Stimulated activated CD4-positive, alpha-beta T cell treated with anti-CD3 and anti-CD28 coated beads, TNF-alpha, amount 100 ng/mL, for 4 hours (primary cell): ENCODE measurements around the gene RANBP10.
"Not testable (repeated sequence)": the region's sequence is repeated elsewhere in the genome, so short reads cannot be mapped to it uniquely, and the experiment has no call there.

Source experiments
- DNase-seq, 3 experiments: peaks; one replicate each; pipeline ENCODE4 v3.0.0-alpha.2; 2020; ENCODE audit warnings: low read depth in 3 of 3

The RANBP10 gene

DNA sequence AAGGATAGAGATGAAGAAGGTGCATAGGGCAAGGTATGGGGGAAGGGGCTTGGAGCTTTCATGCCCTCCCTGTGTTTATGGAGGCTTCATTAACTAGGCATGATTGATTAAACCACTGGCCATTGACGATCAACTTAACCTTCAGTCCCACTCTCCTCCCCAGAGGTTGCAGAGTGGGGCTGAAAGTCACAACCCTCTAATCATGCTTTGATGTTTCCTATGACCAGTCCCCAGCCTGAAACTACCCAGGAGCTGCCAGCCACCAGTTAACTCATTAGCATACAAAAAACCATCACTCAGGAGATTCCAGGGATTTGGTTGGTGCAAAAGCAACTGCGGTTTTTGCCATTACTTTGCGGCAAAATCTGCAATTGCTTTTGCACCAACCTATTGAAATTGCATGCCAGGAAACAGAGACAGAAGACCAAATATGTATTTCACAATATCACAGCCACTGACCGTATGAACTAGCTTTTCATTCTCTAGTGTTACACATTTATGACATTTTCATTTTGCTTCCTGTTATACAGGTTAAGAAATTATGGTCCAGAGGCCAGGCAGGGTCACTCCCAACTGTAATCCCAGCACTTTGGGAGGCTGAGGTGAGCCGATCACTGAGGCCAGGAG is 92.6 kb downstream of the RANBP10 start:
- DNase-seq: no peak

DNA sequence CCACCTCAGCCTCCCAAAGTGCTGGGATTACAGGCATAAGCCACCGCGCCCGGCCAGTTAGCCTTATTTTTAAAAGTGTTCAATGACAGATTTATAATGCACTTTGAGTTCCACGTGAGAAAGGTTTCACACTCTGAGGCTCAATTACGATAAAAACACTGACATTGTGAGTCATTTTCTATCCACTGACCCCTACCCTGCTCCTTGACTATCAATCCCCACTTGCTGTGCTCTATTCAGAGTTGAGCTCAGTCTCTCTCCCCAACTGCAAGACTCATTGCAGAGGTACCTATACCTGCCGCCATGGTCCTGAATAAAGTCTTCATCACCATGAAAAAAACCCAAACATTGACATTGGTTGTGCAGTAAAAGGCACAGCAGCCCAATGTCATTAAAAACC is 95.8 kb downstream of the RANBP10 start:
- no peak for DNase-seq

DNA sequence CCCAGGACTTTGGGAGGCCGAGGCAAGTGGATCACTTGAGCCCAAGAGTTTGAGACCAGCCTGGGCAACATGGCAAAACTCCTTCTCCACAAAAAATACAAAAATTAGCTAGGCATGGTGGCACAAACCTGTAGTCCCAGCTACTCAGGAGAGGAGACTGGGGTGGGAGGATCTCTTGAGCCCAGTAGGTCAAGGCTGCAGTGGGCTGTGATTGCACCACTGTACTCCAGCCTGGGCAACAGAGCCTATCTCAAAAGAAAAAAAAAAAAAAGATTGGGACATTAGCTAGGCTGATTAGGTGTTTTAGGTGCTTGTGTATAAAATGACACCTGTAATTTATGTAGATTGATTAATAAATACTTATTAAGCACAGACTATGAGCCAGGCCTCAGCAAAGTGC is 97.3 kb downstream of the RANBP10 start:
- DNase-seq: no peak

DNA sequence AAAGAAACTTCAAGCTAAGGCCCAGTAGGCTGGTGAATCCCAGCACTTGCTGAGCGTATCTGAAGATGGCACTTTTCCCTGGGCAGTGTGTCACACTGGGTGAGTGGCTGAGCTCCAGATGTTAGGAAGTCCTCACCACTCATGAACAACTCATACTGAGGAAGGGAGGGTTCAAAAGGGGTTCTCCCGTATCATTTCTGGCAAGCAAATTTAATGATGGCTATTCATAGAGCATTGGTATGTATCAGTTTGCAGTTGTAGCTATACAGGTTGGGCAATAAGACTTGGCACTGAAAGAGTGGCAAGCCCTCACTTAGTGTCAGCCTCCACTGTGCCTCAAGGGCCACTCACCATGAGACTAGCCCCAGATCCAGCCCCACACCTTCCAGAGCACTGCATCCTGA is 98.0 kb downstream of the RANBP10 start:
- no peak for DNase-seq

DNA sequence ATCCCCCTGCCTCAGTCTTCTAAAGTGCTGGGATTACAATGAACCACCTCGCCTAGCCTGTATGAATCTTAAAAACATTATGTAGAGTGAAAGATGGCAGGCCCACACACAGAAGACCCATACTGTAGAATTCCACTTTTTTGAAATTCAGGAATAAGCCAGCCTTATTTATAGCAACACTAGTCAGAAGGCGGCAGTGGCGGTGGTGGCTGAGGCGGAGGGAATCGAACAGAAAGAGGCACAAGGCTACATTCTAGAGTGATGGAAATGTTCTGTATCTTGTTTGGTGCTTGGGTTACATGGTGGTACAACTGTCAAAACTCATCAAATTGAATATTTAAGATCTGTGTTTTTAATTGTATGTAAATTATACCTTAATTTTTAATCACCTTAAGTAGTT is 98.6 kb downstream of the RANBP10 start:
- no peak for DNase-seq

DNA sequence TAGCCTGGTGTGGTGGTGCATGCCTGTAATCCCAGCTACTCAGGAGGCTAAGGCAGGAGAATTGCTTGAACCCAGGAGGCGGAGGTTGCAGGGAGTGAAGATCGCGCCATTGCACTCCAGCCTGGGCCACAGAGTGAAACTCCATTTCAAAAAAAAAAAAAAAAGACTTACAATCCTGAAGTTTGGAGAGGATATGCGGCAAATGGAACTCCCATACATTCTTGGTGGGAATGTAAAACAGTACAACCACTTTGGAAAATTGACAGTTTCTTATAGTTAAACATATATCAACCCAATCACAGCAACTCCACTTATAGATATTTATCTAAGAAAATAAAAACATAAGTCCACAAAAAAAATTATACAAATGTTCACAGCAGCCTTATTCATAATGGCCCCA is 99.2 kb downstream of the RANBP10 start:
- no peak for DNase-seq

DNA sequence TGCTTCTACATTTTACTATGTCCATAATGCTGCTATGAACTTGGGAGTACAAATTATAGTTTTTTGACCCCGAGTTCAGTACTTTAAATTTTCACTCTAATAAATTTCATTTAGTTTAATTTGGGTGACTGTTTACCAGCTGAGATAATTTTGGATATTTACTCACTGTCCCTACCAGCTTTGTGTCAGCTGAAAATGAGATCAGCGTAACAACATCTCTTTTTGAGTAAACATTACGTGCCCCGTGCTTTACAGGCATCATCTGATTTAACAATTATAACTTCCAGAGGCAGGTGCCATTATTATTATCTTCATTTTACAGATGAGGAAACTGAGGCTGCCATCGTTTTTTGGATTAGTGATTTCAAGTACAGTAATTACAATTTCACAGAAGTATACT is 102.2 kb downstream of the RANBP10 start:
- DNase-seq: no peak

DNA sequence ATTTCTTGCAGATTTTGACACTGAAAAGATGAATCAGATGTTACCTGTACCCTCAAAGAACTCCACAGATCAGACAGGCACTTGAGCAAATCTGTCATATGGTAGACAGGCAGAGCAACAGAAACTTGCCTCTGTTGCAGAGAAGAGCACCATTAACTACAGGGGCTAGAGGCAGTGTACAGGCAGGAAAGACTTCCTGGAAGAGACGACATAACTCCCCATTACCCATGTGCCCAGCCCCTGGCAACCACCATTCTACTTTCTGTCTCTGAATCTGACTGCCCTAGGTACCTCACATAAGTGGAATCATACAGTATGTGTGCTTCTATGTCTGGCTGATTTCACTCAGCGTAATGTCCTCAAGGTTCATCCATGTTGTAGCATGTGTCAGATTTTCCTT is 102.7 kb downstream of the RANBP10 start:
- no peak for DNase-seq

DNA sequence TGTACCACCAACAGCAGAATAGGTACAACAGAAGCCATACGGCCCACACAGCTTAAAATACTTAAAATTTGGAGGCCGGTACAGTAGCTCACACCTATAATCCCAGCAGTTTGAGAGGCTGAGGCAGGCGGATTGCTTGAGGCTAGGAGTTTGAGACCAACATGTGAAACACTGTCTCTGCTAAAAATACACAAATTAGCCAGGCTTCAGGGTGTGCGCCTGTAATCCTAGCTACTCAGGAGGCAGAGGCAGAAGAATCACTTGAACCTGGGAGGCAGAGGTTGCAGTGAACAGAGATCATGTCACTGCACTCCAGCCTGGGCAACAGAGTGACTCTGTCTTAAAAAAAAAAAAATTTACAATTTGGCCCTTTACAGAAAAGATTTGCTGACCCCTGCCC is 104.2 kb downstream of the RANBP10 start:
- no peak for DNase-seq

DNA sequence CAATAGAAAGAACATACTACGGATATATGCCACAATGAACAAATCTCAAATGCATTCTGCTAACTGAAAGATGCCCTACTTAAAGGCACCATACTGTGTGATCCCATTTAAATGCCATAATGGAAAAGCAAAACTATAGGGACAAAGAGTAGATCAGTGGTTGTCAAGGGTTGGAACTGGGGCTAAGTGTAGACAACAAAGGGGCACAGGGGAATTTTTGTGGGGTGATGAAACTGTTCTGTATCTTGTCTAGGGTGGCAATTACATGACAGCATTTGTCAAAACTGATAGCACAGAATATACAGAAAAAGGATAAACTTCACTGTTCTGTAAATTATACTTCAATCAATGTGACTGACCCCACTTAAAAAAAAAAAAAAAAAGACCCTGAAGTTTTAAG is 104.9 kb downstream of the RANBP10 start:
- DNase-seq: no peak

DNA sequence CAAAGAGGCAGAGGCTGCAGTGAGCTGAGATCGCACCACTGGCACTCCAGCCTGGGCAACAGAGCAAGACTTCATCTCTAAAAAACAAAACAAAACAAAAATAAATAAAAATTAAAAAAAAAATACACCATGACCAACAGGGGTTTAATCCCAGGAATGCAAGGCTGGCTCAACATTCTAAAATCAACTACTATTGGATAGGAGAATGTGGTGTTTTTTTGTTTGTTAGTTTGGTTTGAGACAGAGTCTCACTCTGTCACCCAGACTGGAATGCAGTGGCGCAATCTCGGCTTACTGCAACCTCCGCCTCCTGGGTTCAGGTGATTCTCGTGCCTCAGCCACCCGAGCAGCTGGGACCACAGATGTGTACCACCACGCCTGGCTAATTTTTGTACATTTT is 107.1 kb downstream of the RANBP10 start:
- no peak for DNase-seq

DNA sequence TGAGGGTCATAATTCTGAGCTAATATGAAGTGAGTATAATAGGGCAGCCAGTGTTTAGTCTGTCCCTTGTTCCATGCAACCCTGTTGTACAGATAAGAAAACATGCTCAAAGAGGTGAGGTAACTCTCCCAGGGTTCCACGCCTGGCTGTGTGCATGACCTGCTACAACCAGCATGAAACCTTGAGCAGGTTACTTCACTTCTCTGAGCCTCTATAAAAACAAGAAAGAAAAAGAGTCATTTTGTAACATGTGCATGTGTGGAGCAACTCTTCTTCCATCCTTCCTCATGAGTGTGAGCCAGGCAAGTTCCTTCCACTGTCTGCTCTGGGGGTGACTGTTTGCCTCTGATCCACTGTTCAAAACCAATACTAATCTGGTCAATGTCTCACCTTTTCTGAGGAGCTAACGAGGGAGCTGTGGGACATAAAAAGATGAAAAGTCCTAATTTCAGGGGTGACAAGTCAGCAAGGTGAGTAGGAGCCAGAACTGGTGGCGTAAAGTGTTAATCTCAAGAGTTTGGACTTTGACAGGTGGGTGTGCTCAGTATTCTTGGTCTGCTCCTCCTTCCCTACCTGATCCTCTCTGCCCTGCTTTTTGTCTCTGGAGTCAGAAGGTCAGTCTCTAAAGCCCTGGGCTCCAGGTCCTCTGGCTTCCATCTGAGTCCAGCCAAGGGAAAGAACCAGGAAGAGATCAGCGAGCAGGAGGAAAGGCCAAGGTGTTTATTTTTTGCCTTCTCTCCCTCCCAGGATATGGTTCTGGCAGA is 108.8 kb downstream of the RANBP10 start:
- no peak for DNase-seq

DNA sequence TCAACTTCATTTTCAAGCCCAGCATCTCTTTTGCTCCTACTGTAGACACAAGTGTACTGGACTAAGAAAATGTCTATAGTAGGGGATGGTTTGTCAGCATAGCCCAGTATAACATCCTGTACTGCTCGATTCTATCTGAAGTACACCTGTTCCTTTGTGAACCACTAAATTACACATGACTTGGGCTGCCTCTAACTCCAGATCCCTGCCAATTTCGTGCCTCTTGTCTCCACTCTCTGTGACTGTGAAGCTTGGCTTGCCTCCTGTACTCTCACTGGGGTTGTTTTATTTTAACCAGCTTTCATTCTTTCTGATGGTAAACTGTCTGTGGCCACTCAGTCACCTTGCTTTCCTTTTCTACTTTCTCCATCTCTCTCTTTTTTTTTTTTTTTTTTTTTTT is 111.7 kb downstream of the RANBP10 start:
- no peak for DNase-seq

DNA sequence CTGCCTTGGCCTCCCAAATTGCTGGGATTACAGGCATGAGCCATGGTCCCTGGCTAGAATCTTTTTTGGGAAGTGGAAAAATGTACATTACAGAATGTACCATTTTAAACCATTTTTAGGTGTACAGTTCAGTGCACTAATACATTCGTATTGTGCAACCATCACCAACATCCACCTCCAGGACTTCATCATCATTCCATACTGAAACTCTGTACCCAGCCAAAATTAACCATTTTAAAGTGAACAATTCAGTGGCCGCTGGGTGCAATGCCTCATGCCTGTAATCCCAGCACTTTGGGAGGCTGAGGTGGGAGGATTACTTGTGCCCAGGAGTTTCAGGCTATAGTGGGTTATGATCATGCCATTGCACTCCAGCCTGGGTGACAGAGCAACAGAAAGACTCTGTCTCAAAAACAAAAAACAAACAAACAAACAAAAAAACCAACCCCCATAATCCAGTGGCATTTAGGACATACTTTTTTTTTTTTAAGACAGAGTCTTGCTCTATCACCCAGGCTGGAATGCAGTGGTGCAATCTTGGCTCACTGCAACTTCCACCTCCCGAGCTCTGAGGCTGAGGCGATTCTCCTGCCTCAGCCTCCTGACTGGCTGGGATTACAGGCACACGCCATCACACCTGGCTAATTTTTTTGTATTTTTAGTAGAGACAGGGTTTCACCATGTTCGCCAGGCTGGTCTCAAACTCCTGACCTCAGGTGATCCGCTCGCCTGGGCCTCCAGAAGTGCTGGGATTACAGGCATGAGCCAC is 112.7 kb downstream of the RANBP10 start:
- DNase-seq: not testable (repeated sequence)

DNA sequence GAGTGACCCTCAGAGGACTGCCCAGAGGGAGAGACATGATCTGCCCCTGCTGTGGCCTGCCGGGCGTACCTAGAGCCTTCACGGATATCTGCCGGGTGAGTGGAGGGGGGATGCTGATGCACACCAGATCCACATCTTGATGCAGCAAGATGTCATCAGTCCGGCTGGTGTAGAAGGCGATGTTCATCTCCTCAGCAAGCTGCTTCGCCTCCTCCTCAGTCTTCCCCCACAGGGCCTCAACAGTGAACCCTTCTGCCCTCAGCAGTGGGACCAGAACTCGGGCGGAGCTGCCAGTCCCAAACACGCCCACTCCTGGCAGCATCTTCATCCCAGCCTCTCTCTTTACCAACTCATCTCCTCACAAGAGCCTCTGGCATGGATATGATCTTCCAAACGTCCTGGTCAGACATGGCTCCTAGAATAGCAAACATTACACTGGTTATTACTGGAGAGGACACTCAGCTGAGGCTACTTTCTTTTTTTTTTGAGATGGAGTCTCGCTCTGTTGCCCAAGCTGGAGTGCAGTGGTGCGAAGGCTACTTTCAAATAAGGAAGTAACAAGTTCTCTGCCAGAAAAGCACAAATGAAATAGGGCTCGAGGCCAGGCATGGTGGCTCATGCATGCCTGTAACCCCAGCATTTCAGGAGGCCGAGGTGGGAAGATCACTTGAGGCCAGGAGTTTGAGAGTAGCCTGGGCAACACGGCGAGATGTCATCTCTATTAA is 120.8 kb downstream of the RANBP10 start:
- no peak for DNase-seq

DNA sequence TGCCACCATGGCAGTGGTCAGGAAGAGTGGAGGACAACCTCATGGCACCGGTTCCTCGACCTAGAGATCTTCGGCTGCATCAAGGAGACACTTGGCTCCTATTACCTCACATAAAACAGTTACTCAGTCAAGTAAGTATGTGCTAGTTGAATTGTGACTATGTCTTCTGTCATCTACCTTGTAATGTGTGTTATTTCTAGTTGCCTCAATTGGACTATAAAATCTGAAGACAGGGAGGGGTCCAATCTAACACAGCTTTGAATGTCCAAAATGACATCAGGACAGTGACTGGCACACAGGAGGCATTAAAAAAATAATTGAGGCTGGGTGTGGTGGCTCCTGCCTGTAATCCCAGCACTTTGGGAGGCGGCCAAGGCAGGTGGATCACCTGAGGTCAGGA is 122.6 kb downstream of the RANBP10 start:
- DNase-seq: no peak

DNA sequence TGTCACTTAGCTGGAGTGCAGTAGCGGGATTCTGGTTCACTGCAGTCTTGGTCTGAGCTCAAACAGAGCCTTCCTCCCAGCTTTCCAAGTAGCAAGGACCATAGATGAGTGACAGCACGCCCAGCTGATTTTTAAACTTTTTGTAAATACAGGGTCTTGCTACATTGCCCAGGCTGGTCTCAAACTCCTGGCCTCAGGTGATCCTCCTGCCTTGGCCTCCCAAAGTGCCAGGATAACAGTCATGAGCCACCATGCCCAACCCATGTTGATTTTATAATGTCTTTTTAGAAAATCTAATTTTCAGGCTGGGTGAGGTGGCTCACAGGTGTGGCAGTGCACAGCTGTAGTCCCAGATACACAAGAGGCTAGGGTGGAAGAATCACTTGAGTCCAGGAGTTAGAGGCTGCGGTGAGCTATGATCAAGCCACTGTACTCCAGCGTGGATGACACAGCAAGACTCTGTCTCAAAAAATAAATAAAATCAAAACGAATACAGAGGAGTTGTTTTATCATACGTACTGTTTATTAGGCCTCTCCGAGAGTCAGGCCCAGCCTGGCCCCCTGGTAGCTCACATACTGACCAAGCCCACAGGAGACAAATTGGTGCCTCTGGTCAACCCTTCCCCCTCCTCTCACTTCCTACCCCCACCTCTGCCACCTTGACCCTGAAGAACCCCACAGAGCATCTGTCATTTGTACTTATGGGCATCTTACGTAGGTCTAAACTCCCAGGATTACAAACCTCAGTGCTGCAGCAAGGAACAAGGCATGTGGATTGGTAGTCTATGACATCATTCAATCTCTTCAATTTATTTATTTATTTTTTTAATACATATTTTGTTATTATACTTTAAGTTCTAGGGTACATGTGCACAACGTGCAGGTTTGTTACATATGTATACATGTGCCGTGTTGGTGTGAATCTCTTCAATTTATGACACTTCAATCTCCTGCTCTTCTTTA is 126.1 kb downstream of the RANBP10 start:
- DNase-seq: no peak

DNA sequence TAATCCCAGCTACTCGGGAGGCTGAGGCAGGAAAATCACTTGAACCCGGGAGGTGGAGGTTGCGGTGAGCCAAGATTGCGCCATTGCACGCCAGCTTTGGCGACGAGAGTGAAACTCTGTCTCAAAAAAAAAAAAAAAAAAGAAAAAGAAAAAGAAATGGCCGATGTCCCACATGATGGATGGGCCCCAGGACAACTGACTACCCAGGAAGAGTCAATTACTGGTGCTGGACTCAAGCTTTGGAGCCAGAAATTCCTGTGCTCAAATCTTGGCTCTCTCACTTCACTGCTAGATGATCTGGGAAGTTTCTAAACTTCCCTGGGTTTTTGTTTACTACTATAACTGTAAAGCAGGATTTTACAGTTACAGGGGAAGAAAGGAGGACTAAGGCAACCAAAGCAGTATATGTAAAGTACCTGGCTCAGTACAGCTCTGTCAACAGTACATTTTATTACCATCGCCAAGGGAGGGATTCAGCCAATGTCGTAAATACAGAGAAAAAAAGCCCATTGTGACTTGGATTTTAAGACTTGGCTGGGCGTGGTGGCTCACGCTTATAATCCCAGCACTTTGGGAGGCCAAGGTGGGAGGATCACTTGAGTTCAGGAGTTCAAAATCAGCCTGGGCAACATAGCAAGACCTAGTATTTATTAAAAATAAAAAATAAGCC is 127.9 kb downstream of the RANBP10 start:
- no peak for DNase-seq

DNA sequence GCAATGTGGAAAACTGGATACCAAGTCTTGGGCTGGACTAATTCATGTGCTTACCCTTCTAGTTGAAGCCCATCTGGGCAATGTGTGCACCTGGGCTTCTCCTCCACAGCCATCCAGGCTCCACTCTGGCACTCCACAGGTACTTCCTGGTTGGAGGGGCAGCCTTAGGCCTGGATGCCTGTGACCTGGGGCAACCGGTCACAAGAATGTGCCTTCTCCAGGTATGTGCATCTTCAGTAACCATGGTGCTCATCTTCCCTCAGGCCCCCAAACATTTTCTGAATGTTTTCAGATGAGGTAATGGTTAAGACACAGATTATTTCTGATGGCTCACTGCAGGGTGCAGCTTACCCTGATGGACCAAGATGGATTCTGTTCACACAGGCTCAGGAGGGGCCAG is 128.6 kb downstream of the RANBP10 start:
- no peak for DNase-seq

DNA sequence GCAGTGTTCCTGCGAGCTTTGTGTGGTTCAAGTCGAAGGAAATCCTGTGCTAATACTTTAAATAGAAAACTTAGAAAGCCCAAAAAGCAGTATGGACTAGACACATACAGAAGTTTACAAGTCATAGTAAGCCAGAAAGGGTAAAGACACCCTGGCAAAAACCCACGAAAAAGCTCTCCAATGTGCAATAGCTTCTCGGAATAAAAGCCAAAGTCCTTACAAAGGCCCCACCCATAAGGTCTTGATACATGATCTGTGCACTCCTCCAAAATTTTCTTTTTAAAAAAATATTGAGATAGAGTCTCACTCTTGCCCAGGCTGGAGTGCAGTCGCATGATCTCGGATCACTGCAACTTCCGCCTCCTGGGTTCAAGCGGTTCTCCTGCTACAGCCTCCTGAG is 129.4 kb downstream of the RANBP10 start:
- DNase-seq: no peak

DNA sequence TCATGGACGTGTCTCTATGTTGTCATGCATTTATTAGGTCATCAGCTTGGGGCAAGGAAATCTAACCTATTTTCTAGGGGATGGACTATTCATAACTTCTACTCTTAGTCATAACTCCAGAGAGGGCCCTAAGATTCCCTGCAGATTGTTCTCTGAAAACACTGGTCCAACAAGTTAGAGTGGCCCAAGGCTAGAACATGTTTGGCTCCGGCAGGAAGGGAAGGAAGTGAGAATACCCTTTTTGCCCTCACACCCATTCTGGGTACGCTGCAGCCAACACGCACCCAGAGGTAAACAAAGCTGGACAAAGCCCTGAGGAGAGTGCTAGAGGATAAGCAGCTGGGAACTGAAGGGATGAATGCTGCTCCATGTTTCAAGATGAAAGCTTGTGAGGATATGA is 129.8 kb downstream of the RANBP10 start:
- DNase-seq: no peak
